GM23338 (cell line): ENCODE measurements around the gene RRAS2. TPM values are rescaled to one million over a fixed set of nuclear protein-coding genes. Genes with fewer than 3 reads are reported as not detected.

Experiments
- ATAC-seq: fragments of 200-7000 bp; cut with Tn5 transposase; 3 replicates; pipeline ENCODE4 v1.9.1; 2020
- DNase-seq: peaks from one replicate; pipeline ENCODE4 v3.0.0-alpha.2; 2015; ENCODE audit warnings: low spot score
- H2AFZ ChIP-seq: fragments of 200-600 bp; sonication (generic); 2 replicates; pipeline ENCODE4 v1.8.0; 2016; ENCODE audit warnings: antibody characterized with exemption, mild to moderate bottlenecking, moderate library complexity
- H3F3A ChIP-seq: fragments of 200-600 bp; sonication (generic); replicated peaks from 2 replicates; pipeline ENCODE4 v1.8.0; 2017; ENCODE audit warnings: antibody characterized with exemption, mixed run types, low read depth
- H3K27ac ChIP-seq: fragments of 200-600 bp; sonication (generic); 2 replicates; pipeline ENCODE4 v1.6.1; 2016; ENCODE audit warnings: low read depth
- H3K27me3 ChIP-seq: fragments of 200-600 bp; sonication (generic); 2 replicates; pipeline ENCODE4 v1.8.0; 2016; ENCODE audit warnings: mild to moderate bottlenecking, mixed run types, moderate library complexity; ENCODE audit not compliant: insufficient read depth
- H3K36me3 ChIP-seq: fragments of 200-600 bp; sonication (generic); 2 replicates; pipeline ENCODE4 v1.8.0; 2016; ENCODE audit warnings: mild to moderate bottlenecking; ENCODE audit not compliant: insufficient read depth
- H3K4me1 ChIP-seq: fragments of 200-600 bp; sonication (generic); 2 replicates; pipeline ENCODE4 v1.8.0; 2016; ENCODE audit warnings: mild to moderate bottlenecking, moderate library complexity; ENCODE audit not compliant: insufficient read depth
- H3K4me2 ChIP-seq: fragments of 200-600 bp; sonication (generic); 2 replicates; pipeline ENCODE4 v1.7.1; 2017; ENCODE audit warnings: mixed run types
- H3K4me3 ChIP-seq: fragments of 200-600 bp; sonication (generic); 2 replicates; pipeline ENCODE4 v1.6.1; 2016; ENCODE audit warnings: mixed run types
- H3K79me2 ChIP-seq: fragments of 200-600 bp; sonication (generic); replicated peaks from 2 replicates; pipeline ENCODE4 v1.8.0; 2017; ENCODE audit warnings: mild to moderate bottlenecking; ENCODE audit not compliant: insufficient read depth
- H3K9me2 ChIP-seq: fragments of 200-600 bp; sonication (generic); 2 replicates; pipeline ENCODE4 v1.8.0; 2017; ENCODE audit not compliant: insufficient read depth
- H4K20me1 ChIP-seq: fragments of 200-600 bp; sonication (generic); replicated peaks from 2 replicates; pipeline ENCODE4 v1.8.0; 2017; ENCODE audit warnings: mild to moderate bottlenecking; ENCODE audit not compliant: insufficient read depth
- H3K27ac Mint-ChIP-seq: 2 replicates; pipeline ENCODE4 v1.8.0; 2020; ENCODE audit warnings: inconsistent platforms, mild to moderate bottlenecking, moderate library complexity, mixed read lengths
- H3K27me3 Mint-ChIP-seq: 3 replicates; pipeline ENCODE4 v1.8.0; 2022; ENCODE audit warnings: low read depth, mild to moderate bottlenecking, moderate library complexity, mixed read lengths, inconsistent platforms; ENCODE audit not compliant: insufficient read depth, poor library complexity
- H3K36me3 Mint-ChIP-seq: 3 replicates; pipeline ENCODE4 v1.8.0; 2021; ENCODE audit warnings: low read depth, mild to moderate bottlenecking, inconsistent platforms, moderate library complexity, mixed read lengths
- H3K4me1 Mint-ChIP-seq: 3 replicates; pipeline ENCODE4 v1.8.0; 2020; ENCODE audit warnings: mild to moderate bottlenecking, inconsistent platforms, mixed read lengths
- H3K4me3 Mint-ChIP-seq: 3 replicates; pipeline ENCODE4 v1.8.0; 2021; ENCODE audit warnings: moderate library complexity, mild to moderate bottlenecking, inconsistent platforms, mixed read lengths
- H3K9me3 Mint-ChIP-seq: 3 replicates; pipeline ENCODE4 v1.8.0; 2020; ENCODE audit warnings: moderate library complexity, mild to moderate bottlenecking, inconsistent platforms, mixed read lengths
- CREB1 ChIP-seq: fragments of 250-450 bp; sonication (Bioruptor Pico); IDR thresholded peaks from 2 replicates; pipeline ENCODE4 v1.5.0; 2020; ENCODE audit warnings: low read depth, mild to moderate bottlenecking, moderate library complexity
- EZH2phosphoT487 ChIP-seq: fragments of 200-600 bp; sonication (generic); IDR thresholded peaks from one replicate; pipeline ENCODE4 v1.8.1; 2018; ENCODE audit warnings: antibody characterized with exemption; ENCODE audit not compliant: unreplicated experiment
- JUNB ChIP-seq: IDR thresholded peaks from one replicate; pipeline ENCODE4 v1.6.1; 2016; ENCODE audit warnings: antibody characterized with exemption; ENCODE audit not compliant: unreplicated experiment
- POLR2AphosphoS5 ChIP-seq: IDR thresholded peaks from 2 replicates; pipeline ENCODE4 v1.6.1; 2016; ENCODE audit warnings: antibody characterized with exemption, low read depth
- STAT1 ChIP-seq: IDR thresholded peaks from one replicate; pipeline ENCODE4 v1.6.1; 2016; ENCODE audit warnings: antibody characterized with exemption; ENCODE audit not compliant: unreplicated experiment
- ZNF331 ChIP-seq: fragments of 250-450 bp; sonication (Bioruptor Pico); IDR thresholded peaks from 2 replicates; pipeline ENCODE4 v1.5.0; 2020; ENCODE audit warnings: low read depth, mild to moderate bottlenecking, moderate library complexity
- ZNF462 ChIP-seq: fragments of 250-450 bp; sonication (Bioruptor Pico); IDR thresholded peaks from 2 replicates; pipeline ENCODE4 v1.5.0; 2020; ENCODE audit warnings: mild to moderate bottlenecking, moderate library complexity
- polyA plus RNA-seq: library from polyadenylated mRNA; unstranded; fragments of >200 nt; fragmentation: Nextera tagmentation; extraction: Ambion mirVana; gene quantifications from 2 replicates; pipeline ENCODE4 v1.2.1, GENCODE V29; 2016
- total RNA-seq: library from RNA; depleted of rRNA; stranded (reverse); fragments of >200 nt; shearing (Covaris generic); gene quantifications from 2 replicates; pipeline ENCODE4 v1.2.3, GENCODE V29; 2014
- TF ChIP-seq, protein P1 (sequence below): IDR thresholded peaks from one replicate; pipeline ENCODE4 v1.6.1; 2018; ENCODE audit warnings: antibody characterized with exemption; ENCODE audit not compliant: unreplicated experiment

RRAS2 gene
- total and polyA plus RNA-seq, 2 experiments from 2014 or later = 196 to 293 TPM

GRCh38 chr11:14362611-14363010, 3.6 kb upstream of the RRAS2 start (continued):
- TF ChIP-seq, protein P1, sequence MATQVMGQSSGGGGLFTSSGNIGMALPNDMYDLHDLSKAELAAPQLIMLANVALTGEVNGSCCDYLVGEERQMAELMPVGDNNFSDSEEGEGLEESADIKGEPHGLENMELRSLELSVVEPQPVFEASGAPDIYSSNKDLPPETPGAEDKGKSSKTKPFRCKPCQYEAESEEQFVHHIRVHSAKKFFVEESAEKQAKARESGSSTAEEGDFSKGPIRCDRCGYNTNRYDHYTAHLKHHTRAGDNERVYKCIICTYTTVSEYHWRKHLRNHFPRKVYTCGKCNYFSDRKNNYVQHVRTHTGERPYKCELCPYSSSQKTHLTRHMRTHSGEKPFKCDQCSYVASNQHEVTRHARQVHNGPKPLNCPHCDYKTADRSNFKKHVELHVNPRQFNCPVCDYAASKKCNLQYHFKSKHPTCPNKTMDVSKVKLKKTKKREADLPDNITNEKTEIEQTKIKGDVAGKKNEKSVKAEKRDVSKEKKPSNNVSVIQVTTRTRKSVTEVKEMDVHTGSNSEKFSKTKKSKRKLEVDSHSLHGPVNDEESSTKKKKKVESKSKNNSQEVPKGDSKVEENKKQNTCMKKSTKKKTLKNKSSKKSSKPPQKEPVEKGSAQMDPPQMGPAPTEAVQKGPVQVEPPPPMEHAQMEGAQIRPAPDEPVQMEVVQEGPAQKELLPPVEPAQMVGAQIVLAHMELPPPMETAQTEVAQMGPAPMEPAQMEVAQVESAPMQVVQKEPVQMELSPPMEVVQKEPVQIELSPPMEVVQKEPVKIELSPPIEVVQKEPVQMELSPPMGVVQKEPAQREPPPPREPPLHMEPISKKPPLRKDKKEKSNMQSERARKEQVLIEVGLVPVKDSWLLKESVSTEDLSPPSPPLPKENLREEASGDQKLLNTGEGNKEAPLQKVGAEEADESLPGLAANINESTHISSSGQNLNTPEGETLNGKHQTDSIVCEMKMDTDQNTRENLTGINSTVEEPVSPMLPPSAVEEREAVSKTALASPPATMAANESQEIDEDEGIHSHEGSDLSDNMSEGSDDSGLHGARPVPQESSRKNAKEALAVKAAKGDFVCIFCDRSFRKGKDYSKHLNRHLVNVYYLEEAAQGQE = no peak
- no peak for TF ChIP-seq JUNB
- TF ChIP-seq EZH2phosphoT487 = no peak
- no peak for TF ChIP-seq POLR2AphosphoS5

GRCh38 chr11:14361951-14362350, 3.0 kb upstream of the RRAS2 start:
- Histone ChIP-seq H4K20me1 (peaks cover 12% of the 10 kb centered on the region), H3K4me3 (no peak overlapping the region), H3K27me3 (peaks cover 5% of the 10 kb centered on the region; the same call in 1 of the 2 replicates), H3K9me2 (no peaks in the 10 kb centered on the region), H3K4me2 (no peak overlapping the region), H3K4me1 (peaks cover 24% of the 10 kb centered on the region), H3K36me3 (no peaks in the 10 kb centered on the region), H3K27ac (no peak overlapping the region), H3F3A (0 out of 2 replicates have a peak, but pooled peaks cover 12% of the 10 kb centered on the region), H3K79me2 (peaks cover 21% of the 10 kb centered on the region), H2AFZ (no peak overlapping the region)
- ATAC-seq (no peak), DNase-seq (no peak)
- peaks cover 9% of the 10 kb centered on the region; the same call in 2 of the 3 replicates for H3K36me3 Mint-ChIP-seq
- no peaks in the 10 kb centered on the region; the same call in 2 of the 3 replicates for H3K9me3 Mint-ChIP-seq
- H3K4me3 Mint-ChIP-seq = no peak overlapping the region
- TF ChIP-seq STAT1 (no peak), ZNF331 (CRISPR knock-in tag) (no peak), CREB1 (CRISPR knock-in tag) (no peak), ZNF462 (no peak), POLR2AphosphoS5 (no peak)
- H3K27me3 Mint-ChIP-seq = peaks cover 12% of the 10 kb centered on the region
- H3K27ac Mint-ChIP-seq = no peak overlapping the region
- H3K4me1 Mint-ChIP-seq = peaks cover 29% of the 10 kb centered on the region
